ENCODE data around the gene HSPB7.

GRCh38 chr1:16063921-16064320 lies 46.1 kb upstream of the HSPB7 start:
- TF ChIP-seq POLR2A (IDR thresholded peaks at IDR 0.05): no peak
- no peak for TF ChIP-seq CTCF (IDR thresholded peaks at IDR 0.05)
- TF ChIP-seq POLR2AphosphoS5 (IDR thresholded peaks at IDR 0.05): no peak
